DOHH2 (cell line): Measurements from ENCODE around the gene GDNF.

Experiments
- H3F3A ChIP-seq: fragments of 200-600 bp; sonication (generic), shearing (Covaris generic); 2 replicates; pipeline ENCODE4 v1.6.0; 2016; ENCODE audit warnings: antibody characterized with exemption, mild to moderate bottlenecking; ENCODE audit not compliant: control insufficient read depth, insufficient read depth
- H3K27ac ChIP-seq: fragments of 200-600 bp; sonication (generic); 2 replicates; pipeline ENCODE4 v1.5.1; 2014; ENCODE audit warnings: low read depth, mild to moderate bottlenecking, low read length, moderate library complexity
- H3K27me3 ChIP-seq: fragments of 200-600 bp; sonication (generic); 2 replicates; pipeline ENCODE4 v1.6.1; 2014; ENCODE audit warnings: mild to moderate bottlenecking, low read length, mixed read lengths; ENCODE audit not compliant: control insufficient read depth
- H3K36me3 ChIP-seq: fragments of 200-600 bp; sonication (generic); 2 replicates; pipeline ENCODE4 v1.6.1; 2014; ENCODE audit warnings: mild to moderate bottlenecking, low read length, moderate library complexity, mixed read lengths; ENCODE audit not compliant: control insufficient read depth
- H3K4me1 ChIP-seq: fragments of 200-600 bp; sonication (generic); 2 replicates; pipeline ENCODE4 v1.6.1; 2014; ENCODE audit warnings: mild to moderate bottlenecking, low read length, mixed read lengths; ENCODE audit not compliant: control insufficient read depth
- H3K4me2 ChIP-seq: fragments of 200-600 bp; sonication (generic); 2 replicates; pipeline ENCODE4 v1.6.0; 2014; ENCODE audit warnings: mild to moderate bottlenecking, low read length, moderate library complexity
- H3K4me3 ChIP-seq: fragments of 200-600 bp; sonication (generic); 2 replicates; pipeline ENCODE4 v1.5.1; 2014; ENCODE audit warnings: mild to moderate bottlenecking, low read length, mixed read lengths
- H3K79me2 ChIP-seq: fragments of 200-600 bp; sonication (generic); 2 replicates; pipeline ENCODE4 v1.6.1; 2014; ENCODE audit warnings: mild to moderate bottlenecking, low read length, mixed read lengths; ENCODE audit not compliant: control insufficient read depth
- H3K9me2 ChIP-seq: fragments of 200-600 bp; sonication (generic); replicated peaks from 2 replicates; pipeline ENCODE4 v1.6.1; 2014; ENCODE audit warnings: mild to moderate bottlenecking, low read length, mixed read lengths; ENCODE audit not compliant: control insufficient read depth
- H3K9me3 ChIP-seq: fragments of 200-600 bp; sonication (generic); 2 replicates; pipeline ENCODE4 v1.6.1; 2014; ENCODE audit warnings: antibody characterized with exemption, low read length, mixed read lengths; ENCODE audit not compliant: control insufficient read depth, insufficient read depth
- H4K20me1 ChIP-seq: fragments of 200-600 bp; sonication (generic); 2 replicates; pipeline ENCODE4 v1.6.0; 2014; ENCODE audit warnings: low read depth, mild to moderate bottlenecking, antibody characterized with exemption, low read length, moderate library complexity; ENCODE audit not compliant: control insufficient read depth, insufficient read depth
- EZH2phosphoT487 ChIP-seq: fragments of 200-600 bp; sonication (generic); IDR thresholded peaks from 2 replicates; pipeline ENCODE4 v1.6.1; 2017; ENCODE audit warnings: borderline replicate concordance, mild to moderate bottlenecking, antibody characterized with exemption, low read length, moderate library complexity, mixed read lengths
- TF ChIP-seq, protein P1 (sequence below): fragments of 200-600 bp; sonication (generic); IDR thresholded peaks from one replicate; pipeline ENCODE4 v1.5.1; 2014; ENCODE audit warnings: antibody characterized with exemption, mild to moderate bottlenecking, low read depth, low read length; ENCODE audit not compliant: poor library complexity, severe bottlenecking

GDNF gene

DNA sequence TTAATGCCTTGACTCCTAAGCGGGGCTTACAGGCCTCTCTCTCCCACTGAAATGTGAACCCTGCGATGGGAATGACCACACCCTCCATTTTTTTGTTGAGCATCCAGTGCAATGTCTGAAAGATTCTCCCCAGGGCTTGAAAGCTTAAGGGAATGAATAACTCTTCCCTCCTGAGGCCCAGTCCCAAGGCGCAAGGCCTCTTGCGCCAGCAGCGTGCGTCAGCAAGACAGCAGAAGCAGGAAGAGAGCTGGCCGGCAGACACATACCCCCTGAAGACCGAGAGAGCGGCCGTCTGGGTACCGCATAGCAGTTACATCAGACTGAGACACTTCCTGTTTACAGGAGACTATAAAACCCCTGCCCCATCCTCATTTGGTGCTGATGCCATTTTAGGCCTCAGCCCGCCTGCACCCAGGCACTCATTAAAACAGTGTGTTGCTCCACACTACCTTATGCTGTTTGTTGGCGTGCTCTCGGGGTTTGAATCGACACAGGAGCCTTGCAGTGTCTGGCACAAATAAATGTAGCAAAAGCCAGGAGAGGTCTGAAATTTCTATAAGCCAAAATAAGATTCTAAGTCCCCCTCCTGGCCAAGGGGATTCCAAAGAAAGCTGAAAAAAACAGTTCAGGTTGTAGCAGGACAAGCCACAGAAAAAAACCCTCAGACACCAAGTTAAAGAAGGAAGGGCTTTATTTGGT is 62.3 kb downstream of the GDNF start:
- Histone ChIP-seq H3K36me3 (no peaks in the 10 kb centered on the region), H3K27me3 (no peaks in the 10 kb centered on the region), H3K9me2 (no peaks in the 10 kb centered on the region), H3K4me2 (no peak overlapping the region), H3K4me1 (no peaks in the 10 kb centered on the region), H3F3A (no peaks in the 10 kb centered on the region), H4K20me1 (no peaks in the 10 kb centered on the region), H3K4me3 (no peak overlapping the region), H3K27ac (no peak overlapping the region), H3K79me2 (no peaks in the 10 kb centered on the region), H3K9me3 (peaks cover 15% of the 10 kb centered on the region; the same call in 1 of the 2 replicates)
- TF ChIP-seq, protein P1, sequence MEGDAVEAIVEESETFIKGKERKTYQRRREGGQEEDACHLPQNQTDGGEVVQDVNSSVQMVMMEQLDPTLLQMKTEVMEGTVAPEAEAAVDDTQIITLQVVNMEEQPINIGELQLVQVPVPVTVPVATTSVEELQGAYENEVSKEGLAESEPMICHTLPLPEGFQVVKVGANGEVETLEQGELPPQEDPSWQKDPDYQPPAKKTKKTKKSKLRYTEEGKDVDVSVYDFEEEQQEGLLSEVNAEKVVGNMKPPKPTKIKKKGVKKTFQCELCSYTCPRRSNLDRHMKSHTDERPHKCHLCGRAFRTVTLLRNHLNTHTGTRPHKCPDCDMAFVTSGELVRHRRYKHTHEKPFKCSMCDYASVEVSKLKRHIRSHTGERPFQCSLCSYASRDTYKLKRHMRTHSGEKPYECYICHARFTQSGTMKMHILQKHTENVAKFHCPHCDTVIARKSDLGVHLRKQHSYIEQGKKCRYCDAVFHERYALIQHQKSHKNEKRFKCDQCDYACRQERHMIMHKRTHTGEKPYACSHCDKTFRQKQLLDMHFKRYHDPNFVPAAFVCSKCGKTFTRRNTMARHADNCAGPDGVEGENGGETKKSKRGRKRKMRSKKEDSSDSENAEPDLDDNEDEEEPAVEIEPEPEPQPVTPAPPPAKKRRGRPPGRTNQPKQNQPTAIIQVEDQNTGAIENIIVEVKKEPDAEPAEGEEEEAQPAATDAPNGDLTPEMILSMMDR = no peak
- TF ChIP-seq EZH2phosphoT487 = no peak

GRCh38 chr5:37776826-37777225 is 63.0 kb downstream of the GDNF start:
- Histone ChIP-seq H3K4me3 (no peak overlapping the region), H3K9me2 (no peaks in the 10 kb centered on the region), H3K4me1 (no peaks in the 10 kb centered on the region), H3K9me3 (peaks cover 15% of the 10 kb centered on the region; the same call in 1 of the 2 replicates), H3K27ac (no peak overlapping the region), H3K4me2 (no peak overlapping the region), H3F3A (no peaks in the 10 kb centered on the region), H4K20me1 (no peaks in the 10 kb centered on the region), H3K27me3 (no peaks in the 10 kb centered on the region), H3K79me2 (no peaks in the 10 kb centered on the region), H3K36me3 (no peaks in the 10 kb centered on the region)
- TF ChIP-seq EZH2phosphoT487 = no peak
- TF ChIP-seq, protein P1 = no peak

GRCh38 chr5:37774912-37775483 is 64.8 kb downstream of the GDNF start:
- H3K27me3 ChIP-seq = no peaks in the 10 kb centered on the region
- no peaks in the 10 kb centered on the region for H3K4me1 ChIP-seq
- H3F3A ChIP-seq = no peaks in the 10 kb centered on the region
- H3K4me3 ChIP-seq = no peak overlapping the region
- no peaks in the 10 kb centered on the region for H3K36me3 ChIP-seq
- TF ChIP-seq EZH2phosphoT487 = no peak
- TF ChIP-seq, protein P1 = peak; percentile 77
- H3K27ac ChIP-seq = no peak overlapping the region
- no peak overlapping the region for H3K4me2 ChIP-seq
- peaks cover 15% of the 10 kb centered on the region; the same call in 1 of the 2 replicates for H3K9me3 ChIP-seq
- H4K20me1 ChIP-seq = no peaks in the 10 kb centered on the region
- no peaks in the 10 kb centered on the region for H3K79me2 ChIP-seq
- H3K9me2 ChIP-seq = no peaks in the 10 kb centered on the region
